ENCODE data around the gene AGMO.
"Not testable (repeated sequence)": the region's sequence is repeated elsewhere in the genome, so short reads cannot be mapped to it uniquely, and the experiment has no call there.

AGMO gene

DNA sequence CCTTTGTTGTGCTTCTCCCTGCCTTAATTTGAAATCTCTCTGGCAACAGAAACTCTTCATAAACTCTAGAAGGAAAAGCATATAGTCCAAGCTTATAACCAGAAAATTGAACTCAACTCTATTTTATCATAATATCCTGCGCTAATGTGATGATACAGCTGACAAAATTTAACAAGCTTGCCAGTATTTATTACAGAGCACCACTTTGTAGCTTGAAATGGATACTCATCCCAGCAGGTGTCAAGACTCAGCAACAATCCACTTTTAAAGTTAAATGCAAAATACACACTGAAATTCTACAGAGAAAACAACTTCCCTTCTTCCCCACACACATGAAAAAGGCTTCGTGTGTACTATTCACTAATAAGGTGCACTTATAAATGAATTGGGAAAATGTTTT is 228.9 kb downstream of the AGMO start:
- no peaks in the 10 kb centered on the region for H3K4me1 Mint-ChIP-seq (ENCODE audit: low read depth)
- no peaks in the 10 kb centered on the region for H3K9me3 Mint-ChIP-seq (ENCODE audit: low read depth)
- no peak overlapping the region for H3K27ac Mint-ChIP-seq
- no peak overlapping the region for H3K4me3 Mint-ChIP-seq
- no peaks in the 10 kb centered on the region for H3K36me3 Mint-ChIP-seq
- no peaks in the 10 kb centered on the region for H3K27me3 Mint-ChIP-seq

DNA sequence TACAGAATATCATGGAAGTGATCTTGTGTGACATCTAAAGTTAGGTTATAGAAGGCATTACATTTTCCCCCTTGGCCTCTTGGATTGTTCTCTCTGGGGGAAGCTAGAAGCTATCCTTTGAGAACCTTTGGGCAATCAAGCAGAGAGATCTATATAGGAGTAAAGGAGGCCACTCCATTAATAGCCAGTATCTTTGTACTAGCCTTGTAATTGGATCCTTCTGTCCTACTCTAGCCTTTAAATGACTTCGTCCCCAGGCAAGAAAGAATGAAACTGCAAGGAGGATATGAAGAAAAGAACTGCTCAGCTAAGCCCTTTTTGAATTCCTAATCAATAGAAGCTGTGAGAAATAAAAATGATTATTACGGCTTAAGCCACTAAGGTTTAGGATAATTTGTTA is 230.9 kb downstream of the AGMO start:
- Mint-ChIP-seq H3K9me3 (ENCODE audit: low read depth) (no peaks in the 10 kb centered on the region), H3K27me3 (no peaks in the 10 kb centered on the region), H3K36me3 (no peaks in the 10 kb centered on the region), H3K4me1 (ENCODE audit: low read depth) (no peaks in the 10 kb centered on the region), H3K27ac (no peak overlapping the region), H3K4me3 (no peak overlapping the region)

DNA sequence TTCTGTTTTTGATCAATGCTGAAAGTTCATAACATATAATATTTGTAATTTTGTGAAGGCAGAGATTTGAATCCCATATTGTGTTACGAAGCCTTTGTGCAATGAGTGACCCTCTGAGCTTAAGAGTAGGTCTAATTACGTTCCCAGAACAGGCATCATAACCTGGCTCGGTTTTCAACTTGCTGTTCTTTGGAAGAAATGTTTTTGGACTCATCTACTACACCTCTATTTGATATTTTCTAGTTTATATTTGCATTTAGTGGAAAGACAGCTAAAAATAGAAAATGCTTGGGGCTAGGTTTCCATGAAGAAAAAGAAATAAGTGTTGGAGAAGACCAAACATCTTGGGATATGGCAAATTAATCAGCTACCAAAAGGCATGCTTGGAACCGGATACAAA is 234.8 kb downstream of the AGMO start:
- Mint-ChIP-seq H3K27me3 (no peaks in the 10 kb centered on the region), H3K4me3 (no peak overlapping the region)

DNA sequence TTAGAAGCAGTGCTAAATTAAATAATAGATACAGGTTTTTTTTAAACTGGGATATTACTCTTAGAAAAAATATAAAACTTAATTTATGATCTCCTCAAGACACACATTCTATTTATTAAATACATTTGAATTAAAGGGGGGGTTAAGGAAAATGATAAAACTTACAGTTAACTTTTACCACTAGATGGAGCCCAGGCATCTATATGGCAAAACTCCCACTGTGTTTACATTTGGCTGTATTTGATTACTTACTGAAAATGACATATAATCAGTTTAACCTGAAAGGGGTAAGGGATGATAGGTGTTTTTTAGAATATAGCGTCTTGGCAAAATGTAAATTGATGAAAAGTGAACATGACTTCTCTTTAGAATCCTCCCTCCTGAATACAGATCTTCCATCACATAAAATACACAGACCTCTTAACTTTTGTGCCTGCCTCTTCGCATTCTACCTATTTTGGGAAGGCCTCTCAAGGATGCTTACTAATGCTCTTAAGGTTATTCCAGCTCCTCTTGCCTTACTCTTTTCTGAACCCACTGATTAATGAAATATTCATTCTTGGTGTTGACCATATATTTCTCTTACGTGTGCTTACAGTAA is 235.7 kb downstream of the AGMO start:
- Mint-ChIP-seq H3K4me1 (ENCODE audit: low read depth) (no peaks in the 10 kb centered on the region), H3K36me3 (no peaks in the 10 kb centered on the region), H3K9me3 (ENCODE audit: low read depth) (no peaks in the 10 kb centered on the region), H3K27me3 (no peaks in the 10 kb centered on the region), H3K4me3 (no peak overlapping the region), H3K27ac (no peak overlapping the region)

More for the DNA sequence above, 234.8 kb downstream of the AGMO start:
- Mint-ChIP-seq H3K27ac (no peak overlapping the region), H3K9me3 (ENCODE audit: low read depth) (no peaks in the 10 kb centered on the region), H3K4me1 (ENCODE audit: low read depth) (no peaks in the 10 kb centered on the region), H3K36me3 (no peaks in the 10 kb centered on the region)

DNA sequence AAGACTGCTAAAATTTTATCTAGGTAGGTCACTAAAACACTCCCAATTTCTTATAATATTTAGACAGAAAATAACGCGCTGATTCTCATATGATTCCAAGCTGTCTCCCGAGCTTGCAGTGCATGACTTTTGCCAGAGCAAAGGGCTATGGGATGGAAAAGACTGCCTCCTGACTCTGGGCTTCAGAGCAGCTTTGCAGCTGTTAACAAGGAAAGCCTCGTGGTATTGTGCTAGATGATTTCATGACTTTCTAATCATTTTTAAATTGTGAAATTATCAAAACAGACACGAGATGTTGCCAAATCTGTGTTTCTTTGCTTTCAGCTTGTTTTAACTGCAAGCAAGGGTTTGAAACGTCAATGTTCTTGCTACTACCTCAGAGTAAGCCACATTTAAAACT is 238.3 kb downstream of the AGMO start:
- Mint-ChIP-seq H3K27ac (no peak overlapping the region), H3K36me3 (no peaks in the 10 kb centered on the region), H3K27me3 (no peaks in the 10 kb centered on the region), H3K9me3 (ENCODE audit: low read depth) (no peaks in the 10 kb centered on the region), H3K4me1 (ENCODE audit: low read depth) (no peaks in the 10 kb centered on the region), H3K4me3 (no peak overlapping the region)

DNA sequence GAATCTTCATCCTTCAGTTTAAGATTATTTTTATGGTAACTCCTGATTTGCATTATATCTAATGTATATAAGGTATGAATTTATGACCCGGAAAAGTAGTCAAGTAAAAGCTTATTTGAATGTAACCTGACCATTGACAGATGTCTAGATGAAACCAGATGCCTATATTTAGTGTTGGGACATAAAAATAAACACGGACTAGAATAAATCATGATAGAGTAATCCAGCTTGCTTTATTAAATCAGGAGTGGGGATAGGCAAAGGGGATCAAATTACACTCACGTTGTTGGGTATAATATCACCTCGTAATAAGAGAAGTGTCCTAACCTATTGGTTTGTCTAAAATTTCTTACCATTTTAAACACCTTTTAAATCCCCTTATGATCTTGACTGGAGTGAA is 244.6 kb downstream of the AGMO start:
- Mint-ChIP-seq H3K4me1 (ENCODE audit: low read depth) (no peaks in the 10 kb centered on the region), H3K27ac (no peak overlapping the region), H3K36me3 (no peaks in the 10 kb centered on the region), H3K9me3 (ENCODE audit: low read depth) (no peaks in the 10 kb centered on the region), H3K4me3 (no peak overlapping the region), H3K27me3 (no peaks in the 10 kb centered on the region)

DNA sequence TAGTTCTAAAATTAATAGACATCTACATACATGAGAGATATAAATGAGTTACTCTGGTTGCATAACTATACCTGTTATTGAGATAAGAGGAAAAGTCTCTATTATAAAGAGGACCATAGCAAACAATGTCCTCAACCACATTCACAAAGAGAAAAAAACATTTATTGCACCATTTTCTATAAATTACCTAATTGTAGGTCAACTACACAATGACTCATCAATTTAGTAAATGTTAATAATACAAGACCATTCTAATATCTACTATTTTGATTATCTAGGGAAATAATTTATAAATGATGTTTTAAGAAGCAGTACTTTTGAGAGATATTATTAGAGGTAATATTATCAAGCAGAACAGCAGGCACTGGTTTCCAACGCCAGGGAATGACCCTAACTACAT is 246.1 kb downstream of the AGMO start:
- Mint-ChIP-seq H3K4me1 (ENCODE audit: low read depth) (no peaks in the 10 kb centered on the region), H3K27me3 (no peaks in the 10 kb centered on the region), H3K36me3 (no peaks in the 10 kb centered on the region), H3K9me3 (ENCODE audit: low read depth) (peaks cover 8% of the 10 kb centered on the region), H3K27ac (no peak overlapping the region), H3K4me3 (no peak overlapping the region)

DNA sequence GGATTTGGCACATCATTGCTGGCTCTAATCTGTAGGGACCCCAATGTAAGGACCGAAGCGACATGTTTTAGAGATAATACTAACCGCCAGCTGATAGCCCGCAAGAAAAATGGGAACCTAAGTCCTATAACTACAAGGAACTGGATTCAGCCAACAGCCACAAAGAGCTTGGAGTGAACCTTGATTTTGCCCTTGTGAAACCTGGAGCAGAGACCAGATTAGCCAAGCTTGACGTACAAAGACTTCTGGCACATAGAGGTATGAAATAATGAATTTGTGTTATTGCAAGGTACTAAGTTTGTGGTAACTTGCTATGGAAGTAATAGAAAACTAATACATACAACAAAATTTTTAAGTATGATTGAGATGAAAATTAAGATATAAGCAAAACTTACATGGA is 246.9 kb downstream of the AGMO start:
- no peaks in the 10 kb centered on the region for H3K36me3 Mint-ChIP-seq
- no peaks in the 10 kb centered on the region for H3K27me3 Mint-ChIP-seq
- H3K9me3 Mint-ChIP-seq (ENCODE audit: low read depth): peaks cover 8% of the 10 kb centered on the region
- no peaks in the 10 kb centered on the region for H3K4me1 Mint-ChIP-seq (ENCODE audit: low read depth)
- H3K27ac Mint-ChIP-seq: no peak overlapping the region
- no peak overlapping the region for H3K4me3 Mint-ChIP-seq

DNA sequence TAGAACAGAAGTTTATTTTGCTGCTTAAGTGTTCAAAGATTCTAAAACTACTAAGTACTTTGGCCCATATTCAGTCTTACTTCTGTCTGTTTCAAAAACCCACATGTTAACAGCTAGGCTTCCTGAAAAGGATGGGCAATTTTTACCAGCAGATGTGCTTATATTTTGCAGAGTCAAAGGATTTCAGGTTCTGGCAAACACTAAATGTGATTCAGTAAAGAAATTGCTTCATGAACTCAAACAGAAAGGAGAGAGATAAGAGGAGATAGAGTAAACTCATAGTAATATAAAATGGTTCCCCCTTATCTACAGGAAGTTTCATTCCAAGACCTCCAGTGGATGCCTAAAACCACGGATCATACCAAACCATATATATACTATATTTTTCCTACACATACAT is 248.5 kb downstream of the AGMO start:
- Mint-ChIP-seq H3K27me3 (no peaks in the 10 kb centered on the region), H3K4me3 (no peak overlapping the region), H3K36me3 (no peaks in the 10 kb centered on the region), H3K4me1 (ENCODE audit: low read depth) (no peaks in the 10 kb centered on the region), H3K27ac (no peak overlapping the region), H3K9me3 (ENCODE audit: low read depth) (peaks cover 8% of the 10 kb centered on the region)

DNA sequence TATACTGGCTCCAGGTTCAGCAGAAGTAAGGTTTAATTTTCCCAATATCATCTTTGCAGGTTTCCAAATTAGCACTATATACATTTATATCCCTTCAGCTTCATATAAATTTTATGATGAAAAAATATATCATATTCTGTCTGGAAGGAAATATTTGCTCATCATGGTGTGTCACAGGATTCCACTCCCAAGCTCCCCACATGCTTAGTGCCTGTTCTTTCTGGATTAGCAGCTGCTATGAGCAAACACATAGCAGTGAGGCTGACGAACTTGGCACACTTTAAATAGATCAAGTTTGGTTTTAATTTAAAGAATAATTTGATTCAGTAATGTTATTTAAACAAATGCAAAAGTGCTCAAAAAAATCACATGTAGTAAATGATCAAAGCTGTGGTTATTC is 251.9 kb downstream of the AGMO start:
- Mint-ChIP-seq H3K36me3 (no peaks in the 10 kb centered on the region), H3K27ac (no peak overlapping the region), H3K27me3 (no peaks in the 10 kb centered on the region), H3K9me3 (ENCODE audit: low read depth) (peaks cover 8% of the 10 kb centered on the region), H3K4me1 (ENCODE audit: low read depth) (no peaks in the 10 kb centered on the region), H3K4me3 (no peak overlapping the region)

DNA sequence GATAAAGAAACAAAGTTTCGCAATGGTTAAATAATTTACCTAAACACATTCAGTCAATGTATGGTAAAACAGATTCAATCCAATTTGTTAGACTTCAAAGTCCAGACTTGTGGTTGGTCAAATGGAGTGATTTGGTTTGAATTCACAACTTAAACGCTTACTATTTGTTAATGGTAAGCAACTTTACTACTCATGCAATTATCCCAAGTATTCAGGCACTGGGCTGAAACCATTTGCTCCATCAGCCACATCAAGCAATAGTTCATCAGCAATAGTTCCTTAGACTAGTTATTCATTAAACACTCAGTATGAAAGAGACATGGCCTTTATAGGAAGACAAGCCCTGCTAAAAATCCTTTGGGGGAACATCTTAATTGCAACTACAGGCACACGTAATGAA is 253.0 kb downstream of the AGMO start:
- Mint-ChIP-seq H3K4me1 (ENCODE audit: low read depth) (no peaks in the 10 kb centered on the region), H3K27ac (no peak overlapping the region), H3K9me3 (ENCODE audit: low read depth) (peaks cover 8% of the 10 kb centered on the region), H3K4me3 (no peak overlapping the region), H3K27me3 (no peaks in the 10 kb centered on the region), H3K36me3 (no peaks in the 10 kb centered on the region)

DNA sequence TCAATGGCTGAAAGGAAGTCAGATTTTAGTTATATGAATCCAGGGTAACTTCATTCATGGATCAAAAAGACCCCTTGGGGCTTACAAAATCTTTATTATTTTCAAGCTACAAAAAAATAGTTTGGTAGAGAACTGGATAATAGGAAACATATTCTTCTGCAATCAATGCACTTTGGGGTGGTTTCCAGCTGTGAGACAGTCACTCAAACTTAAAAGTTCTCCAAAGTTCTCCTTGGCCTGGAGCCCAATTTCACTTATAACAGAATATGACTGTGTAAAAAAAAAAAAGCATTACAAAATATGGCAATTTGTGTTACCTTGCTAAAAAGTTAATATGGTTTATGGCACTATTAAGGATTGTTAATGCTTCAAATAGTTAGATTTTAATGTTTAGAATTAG is 255.5 kb downstream of the AGMO start:
- no peaks in the 10 kb centered on the region for H3K4me1 Mint-ChIP-seq (ENCODE audit: low read depth)
- H3K9me3 Mint-ChIP-seq (ENCODE audit: low read depth): peaks cover 3% of the 10 kb centered on the region
- H3K27me3 Mint-ChIP-seq: no peaks in the 10 kb centered on the region
- no peak overlapping the region for H3K4me3 Mint-ChIP-seq
- H3K36me3 Mint-ChIP-seq: no peaks in the 10 kb centered on the region
- no peak overlapping the region for H3K27ac Mint-ChIP-seq

DNA sequence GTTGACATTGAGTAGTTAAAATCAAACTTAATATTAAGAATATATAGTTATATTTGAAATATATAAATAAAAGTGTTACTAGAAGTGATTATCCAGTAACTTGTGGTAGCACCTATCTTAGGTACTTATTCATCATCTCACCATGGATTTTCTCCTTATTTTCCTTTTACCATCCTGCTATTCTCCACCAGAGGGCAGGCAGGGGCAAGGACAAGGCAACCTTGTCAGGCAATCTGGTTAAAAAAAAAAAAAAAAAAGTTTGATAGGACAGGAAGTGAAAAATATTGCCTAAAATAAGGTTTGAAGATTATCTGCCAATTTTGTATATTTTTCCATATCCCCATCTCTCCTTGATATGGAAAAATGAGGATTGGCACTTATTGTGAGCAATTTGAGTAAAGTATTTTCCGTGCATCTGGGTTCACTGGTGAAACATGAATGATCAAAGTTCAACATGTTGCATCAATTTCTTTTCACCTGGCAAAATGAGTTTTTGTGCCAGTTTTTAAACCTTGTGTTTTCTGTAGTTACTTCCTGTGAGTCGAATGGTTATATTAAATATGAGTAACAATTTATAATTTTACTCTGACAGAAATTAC is 256.7 kb downstream of the AGMO start:
- Mint-ChIP-seq H3K36me3 (no peaks in the 10 kb centered on the region), H3K4me1 (ENCODE audit: low read depth) (no peaks in the 10 kb centered on the region), H3K4me3 (no peak overlapping the region), H3K9me3 (ENCODE audit: low read depth) (no peaks in the 10 kb centered on the region), H3K27me3 (no peaks in the 10 kb centered on the region), H3K27ac (no peak overlapping the region)

DNA sequence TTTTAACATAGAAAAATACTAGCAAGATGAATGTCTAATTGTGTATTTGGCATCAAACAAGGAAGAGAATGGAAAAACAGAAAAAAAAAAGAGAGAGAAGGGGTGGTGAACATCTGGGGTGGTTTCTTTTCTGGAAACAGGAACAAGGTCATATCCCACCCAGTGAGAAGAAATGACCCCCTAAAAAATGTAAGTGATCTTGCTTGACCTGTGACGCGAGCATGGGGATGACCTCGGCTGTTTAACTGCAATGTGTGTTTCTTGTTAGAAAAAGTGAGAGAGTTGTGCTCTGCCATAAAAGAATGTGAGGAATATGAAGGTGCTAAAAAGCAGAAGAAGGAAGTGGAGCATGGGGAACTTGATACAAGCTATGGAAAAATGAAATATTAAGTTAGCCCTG is 258.5 kb downstream of the AGMO start:
- H3K27me3 Mint-ChIP-seq: no peaks in the 10 kb centered on the region
- no peaks in the 10 kb centered on the region for H3K36me3 Mint-ChIP-seq

DNA sequence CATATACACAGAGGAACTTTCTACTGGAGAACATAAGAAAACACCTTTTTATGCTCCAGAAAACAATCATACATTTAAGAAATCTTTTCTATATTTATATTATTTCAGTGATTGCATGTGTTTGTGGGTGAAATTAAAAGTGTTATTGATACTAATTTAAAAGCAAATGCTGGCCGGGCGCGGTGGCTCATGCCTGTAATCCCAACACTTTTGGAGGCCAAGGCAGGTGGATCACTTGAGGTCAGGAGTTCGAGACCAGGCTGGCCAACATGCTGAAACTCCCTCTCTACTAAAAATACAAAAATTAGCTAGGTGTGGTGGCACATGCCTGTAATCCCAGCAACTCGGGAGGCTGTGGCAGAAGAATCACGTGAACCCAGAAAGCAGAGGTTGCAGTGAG is 260.8 kb downstream of the AGMO start:
- not testable (repeated sequence) for H3K4me3 Mint-ChIP-seq; H3K27ac Mint-ChIP-seq; H3K9me3 Mint-ChIP-seq (ENCODE audit: low read depth); H3K4me1 Mint-ChIP-seq (ENCODE audit: low read depth); H3K27me3 Mint-ChIP-seq; H3K36me3 Mint-ChIP-seq

More for the DNA sequence above, 258.5 kb downstream of the AGMO start:
- H3K9me3 Mint-ChIP-seq (ENCODE audit: low read depth): no peaks in the 10 kb centered on the region
- no peaks in the 10 kb centered on the region for H3K4me1 Mint-ChIP-seq (ENCODE audit: low read depth)
- H3K27ac Mint-ChIP-seq: no peak overlapping the region
- no peak overlapping the region for H3K4me3 Mint-ChIP-seq

DNA sequence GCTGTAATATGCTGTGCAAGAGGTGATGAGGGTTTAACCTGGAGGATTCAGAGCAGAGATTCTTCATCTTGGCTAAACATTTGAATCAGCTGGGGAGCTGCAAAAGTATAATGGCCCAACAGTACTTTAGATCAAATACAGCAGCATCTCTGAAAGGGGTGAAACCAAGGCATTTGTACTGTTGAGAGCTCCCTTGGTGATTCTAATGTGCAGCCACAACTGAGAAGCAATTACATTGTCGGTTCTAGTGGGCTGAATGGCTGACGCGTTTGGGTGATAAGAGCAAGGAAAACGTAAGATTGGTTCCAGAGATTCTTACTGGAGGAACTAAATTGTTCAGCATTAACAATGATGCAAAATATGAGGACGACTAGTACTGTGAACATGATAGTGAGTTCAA is 269.7 kb downstream of the AGMO start:
- Mint-ChIP-seq H3K4me3 (no peak overlapping the region), H3K27ac (no peak overlapping the region), H3K9me3 (ENCODE audit: low read depth) (no peaks in the 10 kb centered on the region), H3K27me3 (no peaks in the 10 kb centered on the region), H3K36me3 (no peaks in the 10 kb centered on the region), H3K4me1 (ENCODE audit: low read depth) (no peaks in the 10 kb centered on the region)
